GM19463 (cell line): Measurements from ENCODE around the gene PLCH2.
A peak's percentile ranks its signal among the peaks of the same experiment; 100 is the strongest.
"Not testable (repeated sequence)": the region's sequence is repeated elsewhere in the genome, so short reads cannot be mapped to it uniquely, and the experiment has no call there.

Experiments used
- ATAC-seq: cut with Tn5 transposase; IDR thresholded peaks from one replicate; pipeline ENCODE4 v1.9.1; 2021; ENCODE audit warnings: mild to moderate bottlenecking, moderate library complexity; ENCODE audit not compliant: unreplicated experiment

Gene PLCH2

GRCh38 chr1:2540816-2541492 is 64.9 kb downstream of the PLCH2 start:
- no peak for ATAC-seq

DNA sequence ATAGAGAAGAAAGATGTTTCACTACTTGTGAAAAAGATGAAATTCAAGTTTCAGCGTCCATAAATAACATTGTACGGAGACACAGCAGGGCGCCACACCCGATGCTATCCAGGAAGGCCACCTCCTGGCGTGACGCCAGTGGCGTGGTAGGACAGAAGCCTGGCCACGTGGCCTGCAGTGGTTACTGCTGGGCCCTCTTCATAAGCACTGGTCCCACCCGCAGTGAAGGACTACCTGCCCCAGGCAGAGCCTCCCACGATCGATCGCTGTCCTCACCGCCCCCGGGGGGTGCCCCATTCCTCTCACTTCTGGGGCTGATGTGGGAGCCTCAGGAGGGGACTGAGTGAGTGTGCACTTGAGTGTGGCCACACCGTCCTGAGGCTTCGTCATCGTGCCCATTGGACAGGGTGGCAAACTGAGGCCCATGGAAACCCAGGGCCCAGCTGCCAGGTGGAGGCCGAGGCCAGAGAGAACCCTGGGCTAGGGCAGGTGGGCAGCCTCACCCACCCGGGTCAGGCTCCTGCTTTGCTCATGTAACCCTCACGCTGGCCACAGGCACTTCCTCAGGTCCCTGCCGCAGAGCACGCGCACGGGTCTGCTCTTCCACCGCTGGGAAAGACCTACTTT is 65.6 kb downstream of the PLCH2 start:
- no peak for ATAC-seq

GRCh38 chr1:2542246-2542915 is 66.3 kb downstream of the PLCH2 start:
- no peak for ATAC-seq

DNA sequence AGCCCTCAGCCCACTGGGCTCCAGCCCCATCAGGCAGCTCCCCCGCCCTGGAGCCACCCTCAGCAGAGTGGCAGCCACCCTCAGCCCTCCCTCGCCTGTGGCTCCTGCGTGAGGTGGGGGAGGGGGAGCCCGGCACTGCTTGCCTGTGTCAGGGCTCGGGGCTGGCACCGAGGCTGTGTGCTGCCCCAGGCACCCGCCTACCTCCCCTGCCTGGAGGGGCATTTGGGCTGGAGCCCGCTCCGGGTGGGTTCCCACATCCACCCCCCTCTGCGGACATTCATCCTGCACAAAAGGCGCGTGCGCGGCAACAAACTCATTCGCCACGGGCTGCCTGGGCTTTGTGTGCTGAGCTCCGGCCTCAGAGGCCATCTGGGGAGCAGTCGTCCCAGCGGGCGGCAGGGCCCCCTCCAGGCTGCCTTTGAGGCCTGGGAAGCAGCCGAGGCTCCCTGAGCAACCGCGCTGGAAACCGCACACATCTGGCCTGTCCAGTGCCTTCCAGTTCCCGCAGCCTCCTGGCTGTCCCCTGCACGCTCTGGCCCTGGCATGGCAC is 67.5 kb downstream of the PLCH2 start:
- ATAC-seq: no peak

GRCh38 chr1:2544093-2544874 is 68.2 kb downstream of the PLCH2 start:
- no peak for ATAC-seq

GRCh38 chr1:2544875-2545640 is 69.0 kb downstream of the PLCH2 start:
- no peak for ATAC-seq

DNA sequence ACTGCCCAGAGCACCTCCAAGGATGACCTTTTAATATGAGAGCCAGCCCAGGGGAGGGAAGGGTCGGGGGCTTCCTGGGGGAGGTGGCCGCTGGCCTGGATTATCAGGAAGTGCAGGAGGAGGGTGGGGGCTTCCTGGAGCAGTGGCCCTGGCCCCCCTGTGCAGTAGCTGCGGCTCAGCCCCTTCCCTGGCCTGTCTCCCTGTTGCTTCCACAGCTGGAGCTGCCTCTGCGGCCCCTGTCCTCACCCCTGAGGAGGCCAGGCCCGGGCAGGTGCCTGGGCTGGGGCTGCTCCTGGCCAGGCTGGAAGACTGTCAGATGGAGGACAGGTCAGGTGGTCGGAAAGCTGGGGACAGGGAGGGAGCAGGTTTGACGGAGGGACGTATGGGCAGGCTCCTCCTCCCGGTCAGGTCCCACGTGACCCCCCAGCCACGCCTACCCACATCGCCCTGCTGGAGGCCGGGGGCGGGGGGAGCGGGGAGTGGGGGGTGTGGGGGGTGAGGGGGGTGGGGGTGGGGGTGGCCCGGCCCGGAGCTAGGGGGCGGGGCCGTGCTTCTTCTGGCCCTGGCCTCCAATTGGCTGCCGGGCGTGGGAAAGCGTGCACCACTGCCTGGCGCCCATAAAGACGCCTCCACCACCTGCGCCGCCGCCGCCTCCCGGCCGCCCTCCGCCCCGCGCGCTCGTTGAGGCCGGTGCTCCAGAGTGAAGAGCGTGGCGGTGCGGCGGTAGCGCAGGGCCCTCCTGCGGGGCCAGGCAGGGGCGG is 69.8 kb downstream of the PLCH2 start:
- peak; percentile 45 for ATAC-seq

DNA sequence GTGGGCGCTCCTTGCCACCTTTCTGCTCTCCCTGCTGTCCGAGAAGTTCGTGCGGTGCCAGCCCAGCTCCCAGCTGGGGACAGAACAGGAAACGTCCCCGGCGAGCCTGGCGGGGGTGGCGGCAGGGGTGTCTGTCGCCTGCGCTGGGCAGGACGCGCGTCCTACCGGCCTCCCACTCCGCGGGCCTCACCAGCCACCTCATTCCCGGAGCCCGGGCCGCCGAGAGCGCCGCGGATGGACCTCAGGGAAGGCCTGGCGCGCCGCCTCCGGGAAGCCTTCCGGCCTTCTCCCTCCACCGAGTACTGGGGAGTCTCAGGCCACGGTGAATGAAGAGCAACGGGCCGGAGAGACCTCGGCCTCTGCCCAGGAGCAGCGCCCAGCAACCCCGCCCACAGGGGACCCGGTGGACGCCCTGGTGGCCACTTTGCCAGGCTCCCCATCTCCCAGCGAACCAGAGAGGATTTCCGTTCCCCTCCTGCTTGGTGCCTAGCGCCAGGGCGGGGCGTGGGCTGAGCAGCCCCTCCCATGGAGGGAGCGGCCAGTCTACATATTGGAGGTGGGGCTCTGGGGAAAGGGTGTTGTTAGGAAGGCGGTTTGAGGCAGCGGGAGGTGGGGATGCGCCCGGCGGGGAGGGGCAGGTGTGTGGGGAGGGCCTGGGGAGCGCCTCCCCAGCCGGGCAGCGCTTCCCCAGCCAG is 70.6 kb downstream of the PLCH2 start:
- peak; percentile 33 for ATAC-seq

DNA sequence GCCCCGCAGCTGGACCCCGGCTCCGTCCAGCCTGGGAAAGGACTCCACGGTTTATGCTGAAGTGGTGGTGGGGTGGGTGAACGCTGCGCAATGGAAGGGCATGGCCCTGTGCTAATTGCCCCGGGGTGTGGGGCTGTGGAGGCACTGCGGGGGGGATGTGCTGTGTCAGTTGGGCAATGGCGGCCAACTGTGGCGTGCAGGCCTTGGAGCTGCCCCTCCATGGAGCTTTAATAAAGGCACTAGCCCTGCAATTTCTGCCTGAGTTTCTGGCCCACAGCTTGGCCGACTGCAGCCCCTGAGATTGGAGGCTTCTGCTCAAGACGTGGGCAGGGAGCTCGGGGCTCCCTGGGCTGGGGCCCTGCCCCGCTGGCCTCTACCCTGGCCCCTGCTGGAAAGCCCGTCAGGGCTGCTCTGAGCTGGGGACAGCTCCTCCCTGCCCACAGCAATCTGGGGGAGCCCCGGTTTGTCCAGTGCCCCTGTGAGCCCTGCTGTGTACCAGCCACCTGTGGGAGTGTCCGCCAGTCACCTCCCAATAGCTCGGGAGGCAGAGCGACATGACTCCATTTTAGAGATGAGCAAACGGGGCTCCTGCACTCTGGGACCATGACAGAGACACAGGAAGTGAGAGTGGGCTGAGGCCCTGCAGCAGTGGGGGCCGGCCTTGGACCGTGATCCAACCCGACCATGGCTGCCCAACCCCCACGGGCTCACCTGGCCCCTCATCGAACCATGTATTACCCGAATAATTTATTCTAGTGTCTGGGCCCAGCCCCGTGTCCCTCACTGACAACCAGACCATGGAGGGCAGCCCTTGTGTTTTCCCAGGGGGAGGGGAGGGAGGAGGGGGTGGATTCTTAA is 71.3 kb downstream of the PLCH2 start:
- ATAC-seq: no peak

DNA sequence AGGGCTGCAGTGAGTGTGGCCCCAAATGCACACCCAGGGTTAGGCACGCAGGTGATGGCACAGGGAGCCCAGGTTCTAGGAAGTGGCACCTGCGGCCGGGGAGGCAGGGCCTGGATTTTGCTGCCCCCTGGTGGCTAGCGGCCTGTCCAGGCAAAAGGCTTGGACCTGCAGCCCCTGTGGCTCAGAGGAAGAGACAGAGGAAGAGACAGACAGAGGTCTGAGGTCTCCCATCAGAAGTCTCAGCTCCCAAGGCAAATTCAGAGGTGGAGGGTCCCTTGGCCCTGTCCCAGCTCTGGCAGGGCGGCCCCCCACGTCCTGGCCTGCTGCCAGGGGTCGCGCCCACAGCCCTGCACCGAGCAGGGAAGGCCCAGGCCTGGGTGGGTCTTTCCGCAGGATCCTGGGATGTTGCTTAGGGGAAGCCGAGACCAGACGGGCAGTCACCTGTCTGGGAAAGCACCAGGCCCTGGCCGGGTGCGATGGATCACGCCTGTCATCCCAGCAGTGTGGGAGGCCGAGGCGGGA is 72.0 kb downstream of the PLCH2 start:
- ATAC-seq: no peak

GRCh38 chr1:2549367-2550029 is 73.4 kb downstream of the PLCH2 start:
- ATAC-seq: not testable (repeated sequence)

- not testable (repeated sequence) for ATAC-seq
Observed at GRCh38 chr1:2550309-2550861, 74.3 kb downstream of the PLCH2 start.

DNA sequence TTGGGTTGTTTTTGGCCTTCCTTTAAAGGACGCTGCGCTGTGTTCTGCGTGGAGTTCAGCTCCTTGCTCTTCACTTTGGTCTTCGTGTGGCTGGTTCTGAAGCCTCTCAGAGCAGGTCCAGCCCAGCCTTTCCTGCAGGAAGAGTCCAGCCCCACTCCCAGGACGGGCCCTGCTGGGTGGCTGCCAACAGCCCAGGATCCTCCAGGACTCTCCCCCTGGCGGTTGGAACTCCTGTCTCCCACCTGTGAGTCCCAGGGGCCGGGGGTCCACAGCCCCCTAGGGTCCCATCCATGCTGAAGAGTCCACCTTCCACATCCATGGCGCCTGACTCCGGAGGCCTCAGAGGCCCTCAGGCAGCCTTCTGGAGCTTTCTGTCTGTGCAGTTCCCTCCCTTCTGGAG is 75.5 kb downstream of the PLCH2 start:
- not testable (repeated sequence) for ATAC-seq

- no peak for ATAC-seq
Observed at GRCh38 chr1:2552189-2552588, 76.1 kb downstream of the PLCH2 start.

DNA sequence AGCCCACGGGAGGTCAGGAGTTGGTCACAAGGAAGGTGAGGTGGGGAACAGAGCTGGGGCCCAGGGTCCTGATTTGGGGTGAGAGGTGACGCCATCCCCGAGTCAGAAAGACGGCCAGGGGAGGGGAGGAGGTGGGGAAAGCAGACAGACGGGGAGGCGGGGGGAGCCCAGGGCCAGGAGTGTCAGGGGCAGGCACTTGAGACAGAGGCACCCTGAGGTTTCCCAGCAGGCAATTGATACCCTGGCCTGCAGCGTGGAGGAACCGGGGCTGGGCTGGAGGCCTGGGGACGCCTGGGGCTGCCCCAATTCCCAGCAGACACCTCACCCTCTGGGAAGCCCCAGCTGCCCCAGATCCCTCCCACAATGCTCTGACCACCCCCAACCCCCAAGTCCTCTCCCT is 77.0 kb downstream of the PLCH2 start:
- ATAC-seq: not testable (repeated sequence)

GRCh38 chr1:2553871-2554620 is 78.0 kb downstream of the PLCH2 start:
- ATAC-seq: no peak
